GM23338 (cell line): ENCODE data around the gene RUVBL2.

Experiments used
- CTCF ChIP-seq, 2 experiments: fragments of 200-600 bp in 1 of 2; sonication (generic) in 1 of 2; conservative IDR thresholded peaks; 2 replicates each; pipeline versions ENCODE4 v1.5.1 to v1.6.1; 2016 to 2017; ENCODE audit warnings: antibody characterized with exemption in 2 of 2, low read depth in 2 of 2, mild to moderate bottlenecking in 2 of 2, moderate library complexity in 1 of 2
- EZH2phosphoT487 ChIP-seq: fragments of 200-600 bp; sonication (generic); IDR thresholded peaks from one replicate; pipeline ENCODE4 v1.8.1; 2018; ENCODE audit warnings: antibody characterized with exemption; ENCODE audit not compliant: unreplicated experiment
- TF ChIP-seq, protein P1 (sequence below): IDR thresholded peaks from one replicate; pipeline ENCODE4 v1.6.1; 2018; ENCODE audit warnings: antibody characterized with exemption; ENCODE audit not compliant: unreplicated experiment

- TF ChIP-seq EZH2phosphoT487 (no peak), CTCF (conservative IDR thresholded peaks at IDR 0.05; ENCODE audit: low read depth in 2 of 2) (no peak)
- TF ChIP-seq, protein P1, sequence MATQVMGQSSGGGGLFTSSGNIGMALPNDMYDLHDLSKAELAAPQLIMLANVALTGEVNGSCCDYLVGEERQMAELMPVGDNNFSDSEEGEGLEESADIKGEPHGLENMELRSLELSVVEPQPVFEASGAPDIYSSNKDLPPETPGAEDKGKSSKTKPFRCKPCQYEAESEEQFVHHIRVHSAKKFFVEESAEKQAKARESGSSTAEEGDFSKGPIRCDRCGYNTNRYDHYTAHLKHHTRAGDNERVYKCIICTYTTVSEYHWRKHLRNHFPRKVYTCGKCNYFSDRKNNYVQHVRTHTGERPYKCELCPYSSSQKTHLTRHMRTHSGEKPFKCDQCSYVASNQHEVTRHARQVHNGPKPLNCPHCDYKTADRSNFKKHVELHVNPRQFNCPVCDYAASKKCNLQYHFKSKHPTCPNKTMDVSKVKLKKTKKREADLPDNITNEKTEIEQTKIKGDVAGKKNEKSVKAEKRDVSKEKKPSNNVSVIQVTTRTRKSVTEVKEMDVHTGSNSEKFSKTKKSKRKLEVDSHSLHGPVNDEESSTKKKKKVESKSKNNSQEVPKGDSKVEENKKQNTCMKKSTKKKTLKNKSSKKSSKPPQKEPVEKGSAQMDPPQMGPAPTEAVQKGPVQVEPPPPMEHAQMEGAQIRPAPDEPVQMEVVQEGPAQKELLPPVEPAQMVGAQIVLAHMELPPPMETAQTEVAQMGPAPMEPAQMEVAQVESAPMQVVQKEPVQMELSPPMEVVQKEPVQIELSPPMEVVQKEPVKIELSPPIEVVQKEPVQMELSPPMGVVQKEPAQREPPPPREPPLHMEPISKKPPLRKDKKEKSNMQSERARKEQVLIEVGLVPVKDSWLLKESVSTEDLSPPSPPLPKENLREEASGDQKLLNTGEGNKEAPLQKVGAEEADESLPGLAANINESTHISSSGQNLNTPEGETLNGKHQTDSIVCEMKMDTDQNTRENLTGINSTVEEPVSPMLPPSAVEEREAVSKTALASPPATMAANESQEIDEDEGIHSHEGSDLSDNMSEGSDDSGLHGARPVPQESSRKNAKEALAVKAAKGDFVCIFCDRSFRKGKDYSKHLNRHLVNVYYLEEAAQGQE = no peak
Measured at GRCh38 chr19:48953990-48954594, 39.6 kb upstream of the RUVBL2 start.
